Measurements from ENCODE around the gene ERC1. TPM values are rescaled to one million over a fixed set of nuclear protein-coding genes. Genes with fewer than 3 reads are reported as not detected.

ERC1 gene
- total RNA-seq, 4 donors from 2014 or later = 28.9 to 106 (median 43.6) TPM

GRCh38 chr12:1529228-1529861 is 538.3 kb downstream of the ERC1 start:
- no peak for DNase-seq
- H3K9me3 ChIP-seq = no peaks in the 10 kb centered on the region

GRCh38 chr12:1529862-1530591 is 539.0 kb downstream of the ERC1 start:
- TF ChIP-seq POLR2A (IDR thresholded peaks at IDR 0.05) = no peak
- TF ChIP-seq, protein P1, sequence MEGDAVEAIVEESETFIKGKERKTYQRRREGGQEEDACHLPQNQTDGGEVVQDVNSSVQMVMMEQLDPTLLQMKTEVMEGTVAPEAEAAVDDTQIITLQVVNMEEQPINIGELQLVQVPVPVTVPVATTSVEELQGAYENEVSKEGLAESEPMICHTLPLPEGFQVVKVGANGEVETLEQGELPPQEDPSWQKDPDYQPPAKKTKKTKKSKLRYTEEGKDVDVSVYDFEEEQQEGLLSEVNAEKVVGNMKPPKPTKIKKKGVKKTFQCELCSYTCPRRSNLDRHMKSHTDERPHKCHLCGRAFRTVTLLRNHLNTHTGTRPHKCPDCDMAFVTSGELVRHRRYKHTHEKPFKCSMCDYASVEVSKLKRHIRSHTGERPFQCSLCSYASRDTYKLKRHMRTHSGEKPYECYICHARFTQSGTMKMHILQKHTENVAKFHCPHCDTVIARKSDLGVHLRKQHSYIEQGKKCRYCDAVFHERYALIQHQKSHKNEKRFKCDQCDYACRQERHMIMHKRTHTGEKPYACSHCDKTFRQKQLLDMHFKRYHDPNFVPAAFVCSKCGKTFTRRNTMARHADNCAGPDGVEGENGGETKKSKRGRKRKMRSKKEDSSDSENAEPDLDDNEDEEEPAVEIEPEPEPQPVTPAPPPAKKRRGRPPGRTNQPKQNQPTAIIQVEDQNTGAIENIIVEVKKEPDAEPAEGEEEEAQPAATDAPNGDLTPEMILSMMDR (IDR thresholded peaks at IDR 0.05) = no peak
- H3K4me3 ChIP-seq = peak overlapping the region; percentile 26 to 49
- H3K27ac ChIP-seq = peak overlapping the region in 1 of 2 donors; percentile 7
- H3K9me3 ChIP-seq = no peaks in the 10 kb centered on the region
- H3K4me1 ChIP-seq = no peaks in the 10 kb centered on the region
- intact Hi-C loops (cut with DNase I; ENCODE audit: low total_unique reads) = no loop called here
- no peak for DNase-seq
- H3K36me3 ChIP-seq = no peaks in the 10 kb centered on the region
- peaks cover 0 to 4% of the 10 kb centered on the region in 2 donors for H3K27me3 ChIP-seq

More at GRCh38 chr12:1529228-1529861, 538.3 kb downstream of the ERC1 start:
- no peak for TF ChIP-seq POLR2A (IDR thresholded peaks at IDR 0.05)
- TF ChIP-seq, protein P1 (IDR thresholded peaks at IDR 0.05) = no peak
- Histone ChIP-seq H3K4me1 (no peaks in the 10 kb centered on the region), H3K4me3 (peak overlapping the region; percentile 26 to 49), H3K27me3 (peaks cover 0 to 4% of the 10 kb centered on the region in 2 donors), H3K27ac (no peak overlapping the region), H3K36me3 (no peaks in the 10 kb centered on the region)
- intact Hi-C loops (cut with DNase I; ENCODE audit: low total_unique reads) = no loop called here

- TF ChIP-seq, protein P1 (IDR thresholded peaks at IDR 0.05) = no peak
- no peak for TF ChIP-seq POLR2A (IDR thresholded peaks at IDR 0.05)
- Histone ChIP-seq H3K4me3 (peak overlapping the region; percentile 39 to 54), H3K27me3 (peaks cover 0 to 4% of the 10 kb centered on the region in 2 donors), H3K36me3 (no peaks in the 10 kb centered on the region), H3K27ac (peak overlapping the region in 1 of 2 donors; percentile 7), H3K9me3 (no peaks in the 10 kb centered on the region), H3K4me1 (no peaks in the 10 kb centered on the region)
- intact Hi-C loops (cut with DNase I; ENCODE audit: low total_unique reads) = no loop called here
- no peak for DNase-seq
These were observed 539.6 kb downstream of the ERC1 start for GRCh38 chr12:1530592-1531152.

- no peaks in the 10 kb centered on the region for H3K36me3 ChIP-seq
- peak overlapping the region in 1 of 2 donors; percentile 7 for H3K27ac ChIP-seq
- H3K4me1 ChIP-seq = no peaks in the 10 kb centered on the region
- peaks cover 0 to 4% of the 10 kb centered on the region in 2 donors for H3K27me3 ChIP-seq
- no peak for TF ChIP-seq POLR2A (IDR thresholded peaks at IDR 0.05)
- TF ChIP-seq, protein P1 (IDR thresholded peaks at IDR 0.05) = no peak
- no peak for DNase-seq
- H3K9me3 ChIP-seq = no peaks in the 10 kb centered on the region
- H3K4me3 ChIP-seq = peak overlapping the region; percentile 39 to 54
- intact Hi-C loops (cut with DNase I; ENCODE audit: low total_unique reads) = no loop called here
These were observed 540.2 kb downstream of the ERC1 start for GRCh38 chr12:1531153-1531653.

Data from uterus (tissue), 4 donors.